Spleen (tissue), 7 donors: ENCODE results near the gene TMEM116.

Source experiments
- POLR2A ChIP-seq, 3 donors: fragments of 450-650 bp; IDR thresholded peaks; one replicate each; pipeline ENCODE4 v1.5.1; 2017; ENCODE audit warnings: antibody characterized with exemption in 3 of 3, mild to moderate bottlenecking in 1 of 3
- POLR2AphosphoS5 ChIP-seq, 3 donors: sonication (generic); formaldehyde crosslinking; IDR thresholded peaks; one replicate each; pipeline ENCODE4 v1.5.1; 2017; ENCODE audit warnings: antibody characterized with exemption in 3 of 3
- TF ChIP-seq, protein P1 (sequence below), 11 experiments: fragments of 200-600 bp in 7 of 11; fragments of 450-650 bp in 4 of 11; sonication (generic) in 4 of 11; IDR thresholded peaks in 8 of 11; conservative IDR thresholded peaks in 3 of 11; 1 replicate in 7 of 11; 2 replicates in 4 of 11; pipeline versions ENCODE4 v1.4.0 to v1.8.0; 2016 to 2021; ENCODE audit warnings: antibody characterized with exemption in 11 of 11, inconsistent platforms in 4 of 11, mild to moderate bottlenecking in 1 of 11
- donor health status: DM: no; HTN: no; CAD: no; lungs with moderate emphysema.
- donor health status: DM: no; HTN: no; CAD: no.
- donor health status: DM: no; HTN: no; CAD: no.

DNA sequence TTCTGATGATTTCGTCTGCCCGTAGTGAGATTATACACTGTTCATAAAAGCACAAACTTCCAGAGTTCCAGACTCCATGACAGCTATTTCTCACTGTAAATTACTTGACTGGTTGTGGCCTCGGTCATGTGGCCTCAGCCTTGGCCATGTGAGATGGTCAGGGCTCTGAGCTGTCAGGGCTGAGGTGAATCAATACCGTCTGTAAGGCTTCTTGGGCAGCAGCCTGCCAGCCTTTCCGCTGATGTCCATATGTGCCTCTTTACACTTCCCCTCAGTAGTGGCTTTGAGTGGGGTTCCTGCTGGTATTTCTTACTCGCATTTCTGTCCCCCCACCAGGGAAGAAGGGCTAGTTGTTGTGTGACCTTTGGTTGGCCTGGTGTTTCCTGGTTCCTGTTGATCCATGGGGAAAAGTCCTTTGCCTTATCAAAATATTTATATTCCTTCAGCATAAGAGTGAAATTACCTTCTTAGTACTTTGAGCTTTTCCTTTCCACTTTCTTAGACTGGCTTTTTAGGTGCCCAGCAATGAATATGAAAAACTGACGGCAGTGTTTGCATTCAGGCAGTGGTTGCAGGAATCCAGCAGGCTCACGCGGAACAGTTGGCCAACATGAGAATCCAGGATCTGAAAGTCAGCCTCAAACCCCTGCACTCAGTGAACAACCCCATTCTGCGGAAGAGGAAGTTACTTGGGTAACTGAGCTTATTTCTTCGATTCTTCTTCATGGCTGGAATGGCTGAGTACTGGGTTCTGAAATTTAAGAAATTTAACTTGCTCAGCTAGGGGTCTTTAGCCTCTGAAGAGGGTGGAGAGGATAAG lies 124.8 kb downstream of the TMEM116 start:
- TF ChIP-seq POLR2AphosphoS5 (IDR thresholded peaks at IDR 0.05) (no peak), POLR2A (IDR thresholded peaks at IDR 0.05) (no peak)
- TF ChIP-seq, protein P1, sequence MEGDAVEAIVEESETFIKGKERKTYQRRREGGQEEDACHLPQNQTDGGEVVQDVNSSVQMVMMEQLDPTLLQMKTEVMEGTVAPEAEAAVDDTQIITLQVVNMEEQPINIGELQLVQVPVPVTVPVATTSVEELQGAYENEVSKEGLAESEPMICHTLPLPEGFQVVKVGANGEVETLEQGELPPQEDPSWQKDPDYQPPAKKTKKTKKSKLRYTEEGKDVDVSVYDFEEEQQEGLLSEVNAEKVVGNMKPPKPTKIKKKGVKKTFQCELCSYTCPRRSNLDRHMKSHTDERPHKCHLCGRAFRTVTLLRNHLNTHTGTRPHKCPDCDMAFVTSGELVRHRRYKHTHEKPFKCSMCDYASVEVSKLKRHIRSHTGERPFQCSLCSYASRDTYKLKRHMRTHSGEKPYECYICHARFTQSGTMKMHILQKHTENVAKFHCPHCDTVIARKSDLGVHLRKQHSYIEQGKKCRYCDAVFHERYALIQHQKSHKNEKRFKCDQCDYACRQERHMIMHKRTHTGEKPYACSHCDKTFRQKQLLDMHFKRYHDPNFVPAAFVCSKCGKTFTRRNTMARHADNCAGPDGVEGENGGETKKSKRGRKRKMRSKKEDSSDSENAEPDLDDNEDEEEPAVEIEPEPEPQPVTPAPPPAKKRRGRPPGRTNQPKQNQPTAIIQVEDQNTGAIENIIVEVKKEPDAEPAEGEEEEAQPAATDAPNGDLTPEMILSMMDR (IDR thresholded peaks at IDR 0.05 in 8 of 11, conservative IDR thresholded peaks at IDR 0.05 in 3 of 11): no peak
